Iris pigment epithelial cell (primary cell): Measurements from ENCODE around the gene PYGB.
A peak's percentile ranks its signal among the peaks of the same experiment; 100 is the strongest.
"Not testable (repeated sequence)": the region's sequence is repeated elsewhere in the genome, so short reads cannot be mapped to it uniquely, and the experiment has no call there.

ENCODE experiments used
- DNase-seq: peaks from one replicate; pipeline ENCODE4 v3.0.0-alpha.2; 2011; ENCODE audit warnings: low read depth

Gene PYGB

GRCh38 chr20:25249198-25249931 is 1.5 kb downstream of the PYGB start:
- no peak for DNase-seq

GRCh38 chr20:25250508-25250907 is 2.6 kb downstream of the PYGB start:
- DNase-seq, result peak; percentile 71

GRCh38 chr20:25251019-25251418 is 3.1 kb downstream of the PYGB start:
- DNase-seq, result no peak

GRCh38 chr20:25251558-25251957 is 3.7 kb downstream of the PYGB start:
- peak; percentile 53 for DNase-seq

GRCh38 chr20:25252230-25252651 is 4.4 kb downstream of the PYGB start:
- DNase-seq, result no peak

- no peak for DNase-seq
Measured at GRCh38 chr20:25252686-25253421, 5.0 kb downstream of the PYGB start.

- DNase-seq, result peak; percentile 48
Measured at GRCh38 chr20:25253606-25254275, 5.9 kb downstream of the PYGB start.

- DNase-seq, result no peak
Measured at GRCh38 chr20:25254571-25254970, 6.7 kb downstream of the PYGB start.

- no peak for DNase-seq
Measured at GRCh38 chr20:25254986-25255680, 7.2 kb downstream of the PYGB start.

- no peak for DNase-seq
Measured at GRCh38 chr20:25256226-25256859, 8.5 kb downstream of the PYGB start.

- DNase-seq, result no peak
Measured at GRCh38 chr20:25257130-25257529, 9.2 kb downstream of the PYGB start.

GRCh38 chr20:25257756-25258475 is 10.0 kb downstream of the PYGB start:
- no peak for DNase-seq

GRCh38 chr20:25258476-25258805 is 10.6 kb downstream of the PYGB start:
- no peak for DNase-seq

- no peak for DNase-seq
Measured at GRCh38 chr20:25258828-25259227, 10.9 kb downstream of the PYGB start.

GRCh38 chr20:25259358-25259757 is 11.5 kb downstream of the PYGB start:
- DNase-seq, result no peak

GRCh38 chr20:25259788-25260254 is 11.9 kb downstream of the PYGB start:
- no peak for DNase-seq

- DNase-seq, result not testable (repeated sequence)
Measured at GRCh38 chr20:25260770-25261437, 13.0 kb downstream of the PYGB start.

GRCh38 chr20:25269057-25269832 is 21.4 kb downstream of the PYGB start:
- no peak for DNase-seq

GRCh38 chr20:25269833-25270170 is 21.9 kb downstream of the PYGB start:
- DNase-seq, result no peak

- DNase-seq, result no peak
Measured at GRCh38 chr20:25270829-25271251, 23.0 kb downstream of the PYGB start.
